22Rv1 (cell line): ENCODE data around the gene MIEF1.

ENCODE experiments used
- H3K27ac ChIP-seq: fragments of 450-650 bp; 2 replicates; pipeline ENCODE4 v1.5.1; 2017
- CTCF ChIP-seq: fragments of 450-650 bp; IDR thresholded peaks from 2 replicates; pipeline ENCODE4 v1.5.1; 2017; ENCODE audit warnings: mild to moderate bottlenecking
- ZFX ChIP-seq: fragments of 450-650 bp; IDR thresholded peaks from 2 replicates; pipeline ENCODE4 v1.6.1; 2017; ENCODE audit warnings: antibody characterized with exemption, borderline replicate concordance

MIEF1 gene

GRCh38 chr22:39472570-39473556, 29.2 kb upstream of the MIEF1 start:
- TF ChIP-seq ZFX, result no peak
- TF ChIP-seq CTCF, result no peak
- peak overlapping the region; percentile 47 for H3K27ac ChIP-seq

- no peak overlapping the region for H3K27ac ChIP-seq
- TF ChIP-seq ZFX, result no peak
- no peak for TF ChIP-seq CTCF
These were observed 28.2 kb upstream of the MIEF1 start for GRCh38 chr22:39473851-39474250.

GRCh38 chr22:39474351-39475111, 27.6 kb upstream of the MIEF1 start:
- no peak overlapping the region for H3K27ac ChIP-seq
- TF ChIP-seq CTCF (no peak), ZFX (no peak)

DNA sequence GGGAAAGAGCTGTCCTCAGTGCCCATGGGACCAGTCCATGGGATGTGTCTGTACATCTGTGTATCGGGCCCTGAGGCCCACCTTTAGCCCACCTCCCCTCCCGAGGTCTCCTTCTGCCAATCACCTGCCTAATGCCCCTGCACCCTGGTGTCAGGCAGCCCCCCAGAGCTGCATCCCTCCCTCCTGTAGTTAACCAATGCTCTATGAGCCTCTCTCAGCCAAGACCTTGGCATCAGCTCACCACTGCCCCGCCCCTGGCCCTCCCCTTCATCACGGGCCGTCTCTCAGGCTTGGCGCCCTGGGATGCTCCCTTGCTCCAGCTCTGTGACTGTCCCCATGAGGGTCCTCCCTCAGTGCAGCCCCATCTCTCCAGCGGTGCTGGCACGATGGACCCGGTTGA, 26.8 kb upstream of the MIEF1 start:
- TF ChIP-seq ZFX, result no peak
- no peak for TF ChIP-seq CTCF

DNA sequence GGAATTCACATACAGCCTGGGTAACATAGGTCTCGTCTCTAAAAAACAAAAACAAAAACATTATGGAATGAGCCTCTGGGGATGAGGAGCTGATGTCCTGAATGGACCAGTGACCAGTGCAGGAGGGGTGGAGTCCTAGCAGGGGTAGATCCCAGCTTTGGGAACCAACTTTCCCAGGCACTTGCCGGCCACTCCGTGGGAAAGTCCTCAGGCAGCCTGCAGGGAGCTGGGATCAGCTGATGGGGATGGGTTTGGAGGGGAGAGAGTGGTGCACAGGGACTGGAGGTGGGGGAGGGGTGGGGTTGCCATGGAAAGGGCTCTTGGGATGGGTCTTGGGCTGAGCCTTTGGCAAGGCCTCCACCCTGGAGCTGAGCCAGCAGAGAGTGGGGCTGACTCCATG, 26.2 kb upstream of the MIEF1 start:
- no peak for TF ChIP-seq CTCF
- TF ChIP-seq ZFX, result no peak
- no peak overlapping the region for H3K27ac ChIP-seq

More for the DNA sequence above, 26.8 kb upstream of the MIEF1 start:
- H3K27ac ChIP-seq, result no peak overlapping the region

- TF ChIP-seq CTCF, result no peak
- TF ChIP-seq ZFX, result no peak
- no peak overlapping the region for H3K27ac ChIP-seq
These were observed 25.4 kb upstream of the MIEF1 start for GRCh38 chr22:39476664-39477063.
